Neural cell (in vitro differentiated cells): ENCODE results near the gene TMEM132C.

Experiments used
- POLR2AphosphoS5 ChIP-seq: IDR thresholded peaks from 2 replicates; pipeline ENCODE4 v1.6.1; 2012
- RAD21 ChIP-seq: fragments of 450-650 bp; conservative IDR thresholded peaks from 2 replicates; pipeline ENCODE4 v1.6.1; 2014; ENCODE audit warnings: antibody characterized with exemption, mild to moderate bottlenecking, moderate library complexity
- TF ChIP-seq, protein P1 (sequence below): fragments of 450-650 bp; IDR thresholded peaks from 2 replicates; pipeline ENCODE4 v1.5.1; 2014; ENCODE audit warnings: antibody characterized with exemption, mild to moderate bottlenecking, moderate library complexity; ENCODE audit not compliant: poor library complexity, severe bottlenecking

DNA sequence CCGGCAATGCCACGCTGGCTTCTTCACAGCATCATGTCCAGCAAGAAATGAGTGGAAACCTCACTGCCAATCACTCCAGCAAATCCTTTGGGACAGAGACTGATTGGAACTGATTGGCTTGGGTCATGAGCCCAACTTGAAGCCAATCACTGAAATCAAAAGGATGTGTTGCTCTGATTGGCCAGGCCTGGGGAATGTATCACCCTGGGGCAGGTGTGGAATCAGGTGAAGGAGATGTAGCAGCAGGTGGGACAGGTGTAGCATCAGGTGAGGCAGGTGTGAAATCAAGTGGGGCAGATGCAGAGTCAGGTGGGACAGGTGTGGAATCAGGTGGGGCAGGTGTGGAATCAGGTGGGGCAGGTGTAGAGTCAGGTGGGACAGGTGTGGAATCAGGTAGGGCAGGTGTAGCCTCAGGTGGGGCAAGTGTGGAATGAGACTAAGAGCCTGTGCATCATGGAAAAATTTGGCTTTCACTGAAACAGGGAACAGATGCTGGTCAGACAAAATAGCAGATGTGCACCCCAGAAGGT lies 350.4 kb downstream of the TMEM132C start:
- TF ChIP-seq, protein P1, sequence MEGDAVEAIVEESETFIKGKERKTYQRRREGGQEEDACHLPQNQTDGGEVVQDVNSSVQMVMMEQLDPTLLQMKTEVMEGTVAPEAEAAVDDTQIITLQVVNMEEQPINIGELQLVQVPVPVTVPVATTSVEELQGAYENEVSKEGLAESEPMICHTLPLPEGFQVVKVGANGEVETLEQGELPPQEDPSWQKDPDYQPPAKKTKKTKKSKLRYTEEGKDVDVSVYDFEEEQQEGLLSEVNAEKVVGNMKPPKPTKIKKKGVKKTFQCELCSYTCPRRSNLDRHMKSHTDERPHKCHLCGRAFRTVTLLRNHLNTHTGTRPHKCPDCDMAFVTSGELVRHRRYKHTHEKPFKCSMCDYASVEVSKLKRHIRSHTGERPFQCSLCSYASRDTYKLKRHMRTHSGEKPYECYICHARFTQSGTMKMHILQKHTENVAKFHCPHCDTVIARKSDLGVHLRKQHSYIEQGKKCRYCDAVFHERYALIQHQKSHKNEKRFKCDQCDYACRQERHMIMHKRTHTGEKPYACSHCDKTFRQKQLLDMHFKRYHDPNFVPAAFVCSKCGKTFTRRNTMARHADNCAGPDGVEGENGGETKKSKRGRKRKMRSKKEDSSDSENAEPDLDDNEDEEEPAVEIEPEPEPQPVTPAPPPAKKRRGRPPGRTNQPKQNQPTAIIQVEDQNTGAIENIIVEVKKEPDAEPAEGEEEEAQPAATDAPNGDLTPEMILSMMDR: no peak
- no peak for TF ChIP-seq POLR2AphosphoS5
- TF ChIP-seq RAD21: no peak
